Activated naive CD4-positive, alpha-beta T cell treated with Interleukin-2 at 50 U/mL for 16 hours (primary cell): Measurements from ENCODE around the gene APLP1.
"Not testable (repeated sequence)": the region's sequence is repeated elsewhere in the genome, so short reads cannot be mapped to it uniquely, and the experiment has no call there.

Experiments used
- DNase-seq: peaks from one replicate; pipeline ENCODE4 v3.0.0-alpha.2; 2020

The APLP1 gene

GRCh38 chr19:35868172-35868822 is at the start of gene APLP1:
APLP1 (plus strand) TSS chr19:35868574; CDS start chr19:35868637, 63 bp downstream.
- DNase-seq, result peak; percentile 80

- no peak for DNase-seq
Observed at GRCh38 chr19:35822579-35822978, 45.8 kb upstream of the APLP1 start.

- no peak for DNase-seq
Observed at GRCh38 chr19:35824150-35824549, 44.2 kb upstream of the APLP1 start.

- DNase-seq, result peak; percentile 42
Observed at GRCh38 chr19:35828692-35829301, 39.6 kb upstream of the APLP1 start.

- DNase-seq, result no peak
Observed at GRCh38 chr19:35830986-35831385, 37.4 kb upstream of the APLP1 start.

- DNase-seq, result no peak
Observed at GRCh38 chr19:35832054-35832453, 36.3 kb upstream of the APLP1 start.

- DNase-seq, result no peak
Observed at GRCh38 chr19:35833972-35834371, 34.4 kb upstream of the APLP1 start.

GRCh38 chr19:35836096-35836495 is 32.3 kb upstream of the APLP1 start:
- not testable (repeated sequence) for DNase-seq

- DNase-seq, result no peak
Observed at GRCh38 chr19:35841961-35842595, 26.3 kb upstream of the APLP1 start.

GRCh38 chr19:35842666-35843272 is 25.6 kb upstream of the APLP1 start:
- DNase-seq, result no peak

- no peak for DNase-seq
Observed at GRCh38 chr19:35843676-35844481, 24.5 kb upstream of the APLP1 start.

GRCh38 chr19:35844482-35845214 is 23.7 kb upstream of the APLP1 start:
- no peak for DNase-seq

GRCh38 chr19:35845215-35846037 is 22.9 kb upstream of the APLP1 start:
- no peak for DNase-seq

GRCh38 chr19:35846038-35846668 is 22.2 kb upstream of the APLP1 start:
- DNase-seq, result no peak

- no peak for DNase-seq
Observed at GRCh38 chr19:35847911-35848310, 20.5 kb upstream of the APLP1 start.

- DNase-seq, result no peak
Observed at GRCh38 chr19:35848486-35848885, 19.9 kb upstream of the APLP1 start.

GRCh38 chr19:35848919-35849505 is 19.4 kb upstream of the APLP1 start:
- no peak for DNase-seq

GRCh38 chr19:35851213-35852028 is 17.0 kb upstream of the APLP1 start:
- no peak for DNase-seq

GRCh38 chr19:35852029-35852780 is 16.2 kb upstream of the APLP1 start, which contains the start of gene NPHS1:
NPHS1 (minus strand) TSS chr19:35852504; CDS start chr19:35851837, 667 bp downstream.
- no peak for DNase-seq
